Hepatocyte (in vitro differentiated cells): Measurements from ENCODE around the gene LMO4.

ENCODE experiments used
- EZH2 ChIP-seq: fragments of 200-600 bp; sonication (generic); IDR thresholded peaks from 2 replicates; pipeline ENCODE4 v1.6.1; 2016; ENCODE audit warnings: antibody characterized with exemption, mild to moderate bottlenecking, borderline replicate concordance
- EZH2phosphoT487 ChIP-seq: fragments of 200-600 bp; sonication (generic); IDR thresholded peaks from one replicate; pipeline ENCODE4 v1.6.1; 2018; ENCODE audit warnings: antibody characterized with exemption, mild to moderate bottlenecking, low read depth, moderate library complexity; ENCODE audit not compliant: unreplicated experiment, severe bottlenecking
- TF ChIP-seq, protein P1 (sequence below): fragments of 200-600 bp; sonication (generic); IDR thresholded peaks from 2 replicates; pipeline ENCODE4 v1.5.1; 2016; ENCODE audit warnings: antibody characterized with exemption, mild to moderate bottlenecking; ENCODE audit not compliant: poor library complexity

DNA sequence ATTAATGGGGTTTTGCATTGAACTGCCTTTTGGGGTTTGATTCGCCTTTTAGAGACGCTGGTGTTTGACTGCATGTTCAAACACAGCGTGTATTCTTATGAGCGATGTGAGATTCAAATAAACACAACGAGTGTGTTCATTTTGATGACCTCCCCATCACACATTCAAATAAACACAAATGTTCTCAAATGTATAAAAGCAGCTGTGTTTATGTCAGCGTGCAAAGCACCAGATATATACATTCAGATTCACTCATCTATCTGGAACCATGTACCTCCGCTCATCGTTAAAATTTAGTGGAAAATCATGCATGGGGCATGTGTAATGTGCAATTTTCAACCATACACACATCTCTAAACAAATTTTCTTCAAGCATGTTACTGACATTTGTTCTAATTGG is 21.4 kb upstream of the LMO4 start:
- TF ChIP-seq, protein P1, sequence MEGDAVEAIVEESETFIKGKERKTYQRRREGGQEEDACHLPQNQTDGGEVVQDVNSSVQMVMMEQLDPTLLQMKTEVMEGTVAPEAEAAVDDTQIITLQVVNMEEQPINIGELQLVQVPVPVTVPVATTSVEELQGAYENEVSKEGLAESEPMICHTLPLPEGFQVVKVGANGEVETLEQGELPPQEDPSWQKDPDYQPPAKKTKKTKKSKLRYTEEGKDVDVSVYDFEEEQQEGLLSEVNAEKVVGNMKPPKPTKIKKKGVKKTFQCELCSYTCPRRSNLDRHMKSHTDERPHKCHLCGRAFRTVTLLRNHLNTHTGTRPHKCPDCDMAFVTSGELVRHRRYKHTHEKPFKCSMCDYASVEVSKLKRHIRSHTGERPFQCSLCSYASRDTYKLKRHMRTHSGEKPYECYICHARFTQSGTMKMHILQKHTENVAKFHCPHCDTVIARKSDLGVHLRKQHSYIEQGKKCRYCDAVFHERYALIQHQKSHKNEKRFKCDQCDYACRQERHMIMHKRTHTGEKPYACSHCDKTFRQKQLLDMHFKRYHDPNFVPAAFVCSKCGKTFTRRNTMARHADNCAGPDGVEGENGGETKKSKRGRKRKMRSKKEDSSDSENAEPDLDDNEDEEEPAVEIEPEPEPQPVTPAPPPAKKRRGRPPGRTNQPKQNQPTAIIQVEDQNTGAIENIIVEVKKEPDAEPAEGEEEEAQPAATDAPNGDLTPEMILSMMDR: no peak
- TF ChIP-seq EZH2: no peak
- TF ChIP-seq EZH2phosphoT487: no peak
